ENCODE data around the gene KCNQ1.

GRCh38 chr11:2751523-2752203 is 306.9 kb downstream of the KCNQ1 start:
- no peak for TF ChIP-seq CTCF (IDR thresholded peaks at IDR 0.05)
- TF ChIP-seq POLR2A (IDR thresholded peaks at IDR 0.05) = no peak
- TF ChIP-seq POLR2AphosphoS5 (IDR thresholded peaks at IDR 0.05) = no peak
